KOPT-K1 (cell line): ENCODE measurements around the gene TAOK2.
"Not testable (repeated sequence)": the region's sequence is repeated elsewhere in the genome, so short reads cannot be mapped to it uniquely, and the experiment has no call there.

Source experiments
- H3K27ac ChIP-seq: fragments of 200-600 bp; sonication (generic); 2 replicates; pipeline ENCODE4 v1.5.1; 2016; ENCODE audit warnings: antibody characterized with exemption, mild to moderate bottlenecking, low read depth, low read length; ENCODE audit not compliant: poor library complexity, severe bottlenecking
- H3K36me3 ChIP-seq: fragments of 200-600 bp; sonication (generic); 2 replicates; pipeline ENCODE4 v1.5.1; 2017; ENCODE audit warnings: antibody characterized with exemption, mild to moderate bottlenecking, low read length, moderate library complexity; ENCODE audit not compliant: insufficient read depth
- H3K9me3 ChIP-seq: fragments of 200-600 bp; sonication (generic); 2 replicates; pipeline ENCODE4 v1.5.1; 2017; ENCODE audit warnings: antibody characterized with exemption, low read length, mild to moderate bottlenecking; ENCODE audit not compliant: insufficient read depth, poor library complexity, severe bottlenecking

TAOK2 gene

DNA sequence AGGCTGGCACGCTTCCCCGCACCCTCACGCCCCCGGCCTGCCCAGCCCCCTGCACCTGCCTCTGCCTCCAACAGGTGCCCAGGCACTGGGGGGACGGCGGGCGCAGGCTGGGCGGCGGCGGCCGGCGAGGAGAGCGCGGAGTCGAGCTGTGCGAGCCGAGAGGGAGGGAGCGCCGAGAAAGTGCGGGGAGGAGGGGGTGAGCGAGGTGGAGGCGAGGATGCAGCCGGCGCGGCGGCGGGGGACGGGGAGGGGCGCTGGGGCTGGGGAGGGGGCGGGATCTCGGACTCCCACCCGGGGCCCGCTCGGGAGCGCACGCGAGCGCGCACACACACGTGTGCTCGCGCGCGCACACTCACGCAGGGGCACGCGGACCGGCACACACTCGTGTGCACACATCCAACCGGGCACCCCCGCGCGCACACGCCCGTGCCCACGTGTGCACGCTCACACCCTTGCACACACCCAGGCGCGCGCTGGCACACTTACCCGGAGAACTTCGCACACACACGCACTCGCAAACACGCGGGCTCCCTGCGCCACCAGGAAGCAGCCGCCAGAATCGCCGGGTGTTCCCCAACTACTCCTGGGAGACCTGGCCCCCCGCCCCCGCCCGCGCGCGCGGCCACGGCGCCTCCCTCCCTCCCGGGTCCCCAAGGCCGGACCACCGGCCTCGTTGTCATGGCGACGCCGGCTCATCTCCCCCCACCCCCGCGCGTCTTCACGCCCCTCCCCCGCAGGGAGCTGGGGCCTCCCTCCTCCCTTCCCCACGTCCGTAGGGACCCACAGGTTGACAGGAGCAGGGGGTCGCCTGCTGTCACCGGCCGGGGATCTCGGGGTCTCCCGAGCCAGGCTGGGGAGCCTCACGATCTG, 37.4 kb downstream of the TAOK2 start, which contains the start of gene DOC2A:
TSS of gene DOC2A (minus strand) at position 184 of the 870 bp plus-strand sequence. CDS start 805 bp downstream, outside the sequence.
- Histone ChIP-seq H3K9me3 (no peaks in the 10 kb centered on the region), H3K36me3 (0 out of 2 replicates have a peak, but pooled peaks cover 3% of the 10 kb centered on the region), H3K27ac (peak within 1 kb of the TSS; percentile 38)

DNA sequence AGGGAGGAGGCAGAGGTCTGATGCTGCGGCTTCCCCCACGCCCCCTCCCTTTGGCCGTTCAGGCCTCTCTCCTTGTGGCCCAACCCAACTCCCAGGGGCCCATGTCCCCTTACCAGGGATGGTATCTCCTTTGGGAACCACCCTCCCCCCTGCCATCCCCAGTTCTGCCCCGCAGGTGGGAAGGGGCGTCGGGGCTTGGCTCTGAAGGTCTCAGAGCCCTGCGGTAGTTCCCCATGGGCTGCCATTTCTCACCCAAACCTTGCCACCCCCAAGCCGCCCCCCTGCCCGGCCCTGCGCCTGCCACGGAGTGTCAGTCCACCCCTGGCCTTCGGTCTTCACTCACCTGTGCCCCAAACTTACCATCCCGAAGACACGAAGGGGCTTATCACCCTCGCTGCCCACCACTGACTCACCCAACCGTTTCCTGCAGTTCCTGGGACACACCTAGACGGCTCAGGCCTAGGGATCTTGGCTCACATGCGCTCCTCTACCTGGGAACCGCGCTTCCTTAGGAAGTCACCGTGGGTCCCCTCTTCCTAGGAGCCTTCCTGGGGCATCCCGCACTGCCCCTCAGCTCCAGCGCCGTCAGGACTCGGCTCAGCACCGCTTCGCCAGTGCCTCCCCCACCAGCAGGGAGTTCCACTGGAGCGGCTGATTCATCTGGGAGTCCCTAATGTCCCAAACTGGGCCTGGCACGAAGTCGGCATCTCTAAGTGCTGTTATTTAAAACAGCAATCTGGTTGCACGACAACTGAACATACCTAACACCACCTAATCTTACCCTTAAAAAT, 38.2 kb downstream of the TAOK2 start:
- Histone ChIP-seq H3K27ac (no peak overlapping the region), H3K9me3 (no peaks in the 10 kb centered on the region)

DNA sequence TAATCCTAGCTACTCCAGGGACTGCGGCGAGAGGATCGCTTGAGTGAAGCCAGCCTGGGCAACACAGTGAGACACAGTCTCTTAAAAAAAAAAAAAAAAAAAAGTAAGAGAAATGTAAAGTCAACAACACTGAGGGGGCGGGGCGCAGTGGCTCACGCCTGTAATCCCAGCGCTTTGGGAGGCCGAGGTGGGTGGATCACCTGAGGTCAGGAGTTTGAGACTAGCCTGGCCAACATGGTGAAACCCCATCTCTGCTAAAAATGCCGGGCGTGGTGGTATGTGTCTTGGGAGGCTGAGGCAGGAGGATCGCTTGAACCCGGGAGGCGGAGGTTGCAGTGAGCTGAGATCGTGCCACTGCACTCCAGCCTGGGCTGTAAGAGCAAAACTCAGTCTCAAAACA, 38.9 kb downstream of the TAOK2 start:
- H3K27ac ChIP-seq, H3K36me3 ChIP-seq, H3K9me3 ChIP-seq: not testable (repeated sequence)

More for the DNA sequence above, 38.2 kb downstream of the TAOK2 start:
- no peaks in the 10 kb centered on the region for H3K36me3 ChIP-seq

DNA sequence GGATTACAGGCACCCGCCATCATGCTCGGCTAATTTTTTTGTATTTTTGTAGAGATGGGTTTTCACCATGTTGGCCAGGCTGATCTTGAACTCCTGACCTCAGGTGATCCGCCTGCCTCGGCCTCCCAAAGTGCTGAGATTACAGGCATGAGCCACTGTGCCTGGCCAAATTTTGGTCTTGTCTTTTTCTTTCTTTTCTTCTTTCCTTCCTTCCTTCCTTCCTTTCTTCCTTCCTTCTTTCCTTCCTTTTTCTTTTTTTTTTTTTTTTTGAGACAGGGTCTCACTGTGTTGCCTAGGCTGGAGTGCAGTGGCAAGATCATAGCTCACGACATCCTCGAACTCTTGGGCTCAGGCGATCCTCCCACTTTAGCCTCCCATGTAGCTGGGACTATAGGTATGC, 41.8 kb downstream of the TAOK2 start:
- H3K9me3 ChIP-seq, H3K27ac ChIP-seq, H3K36me3 ChIP-seq: not testable (repeated sequence)

DNA sequence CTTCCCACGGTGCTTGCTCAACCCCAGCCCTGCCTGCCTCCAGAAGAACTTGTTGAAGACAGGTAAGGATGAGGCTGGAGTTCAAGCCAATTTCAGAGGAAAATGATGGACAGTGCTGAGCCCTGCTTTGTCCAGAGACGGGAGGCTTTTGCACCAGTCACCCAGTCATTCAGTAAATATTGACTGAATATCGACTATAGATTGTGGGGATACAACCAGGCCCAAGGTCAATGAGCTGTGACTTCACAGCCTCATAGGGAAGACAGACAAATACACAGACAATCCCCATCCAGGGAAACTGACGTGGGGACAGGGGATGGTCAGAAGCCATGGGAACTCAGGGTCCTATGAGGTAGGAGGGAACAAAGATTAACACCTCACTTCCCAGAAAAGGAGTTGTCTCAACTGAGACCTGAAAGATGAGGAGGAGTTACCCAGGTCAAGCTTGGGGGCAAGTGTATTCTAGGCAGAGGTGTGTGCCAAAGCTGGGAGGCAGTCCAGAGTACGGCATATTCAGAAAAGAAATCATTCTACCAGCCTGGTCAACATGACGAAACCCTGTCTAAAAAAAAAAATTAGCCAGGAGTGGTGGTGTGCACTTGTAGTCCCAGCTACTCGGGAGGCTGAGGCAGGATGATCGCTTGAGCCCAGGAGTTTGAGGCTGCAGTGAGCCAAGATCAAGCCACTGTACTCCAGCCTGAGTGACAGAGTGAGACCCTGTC, 43.0 kb downstream of the TAOK2 start:
- Histone ChIP-seq H3K36me3 (no peaks in the 10 kb centered on the region), H3K9me3 (no peaks in the 10 kb centered on the region), H3K27ac (no peak overlapping the region)

DNA sequence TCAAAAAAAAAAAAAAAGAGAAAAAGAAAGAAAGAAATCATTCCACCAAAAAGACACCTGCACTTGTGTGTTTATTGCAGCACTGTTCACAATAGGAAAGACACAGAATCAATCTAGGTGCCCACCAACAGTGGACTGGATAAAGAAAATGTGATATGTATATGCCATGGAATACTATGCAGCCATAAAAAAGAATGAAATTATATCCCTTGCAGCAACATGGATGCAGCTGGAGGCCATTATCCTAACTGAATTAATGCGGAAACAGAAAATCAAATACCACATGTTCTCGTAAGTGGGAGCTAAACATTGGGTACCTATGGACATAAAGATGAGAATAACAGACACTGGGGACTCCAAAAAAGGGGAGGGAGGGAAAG, 43.6 kb downstream of the TAOK2 start:
- Histone ChIP-seq H3K9me3 (no peaks in the 10 kb centered on the region), H3K36me3 (no peaks in the 10 kb centered on the region)

DNA sequence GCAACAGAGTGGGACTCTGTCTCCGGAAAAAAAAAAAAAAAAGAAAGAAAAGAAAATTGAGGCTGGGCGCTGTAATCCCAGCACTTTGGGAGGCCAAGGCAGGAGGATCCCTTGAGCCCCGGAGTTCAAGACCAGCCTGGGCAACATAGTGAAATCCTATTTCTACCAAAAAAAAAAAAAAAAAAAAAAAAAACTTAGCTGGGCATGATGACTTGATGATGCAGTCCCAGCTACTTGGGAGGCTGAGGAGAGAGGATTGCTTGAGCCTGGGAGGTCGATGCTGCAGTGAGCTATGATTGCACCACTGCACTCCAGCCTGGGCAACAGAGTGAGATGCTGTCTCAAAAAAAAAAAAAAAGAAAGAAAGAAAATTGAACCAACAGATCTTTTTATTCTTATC, 44.3 kb downstream of the TAOK2 start:
- H3K27ac ChIP-seq, H3K36me3 ChIP-seq: not testable (repeated sequence)

More for the DNA sequence above, 43.6 kb downstream of the TAOK2 start:
- no peak overlapping the region for H3K27ac ChIP-seq

DNA sequence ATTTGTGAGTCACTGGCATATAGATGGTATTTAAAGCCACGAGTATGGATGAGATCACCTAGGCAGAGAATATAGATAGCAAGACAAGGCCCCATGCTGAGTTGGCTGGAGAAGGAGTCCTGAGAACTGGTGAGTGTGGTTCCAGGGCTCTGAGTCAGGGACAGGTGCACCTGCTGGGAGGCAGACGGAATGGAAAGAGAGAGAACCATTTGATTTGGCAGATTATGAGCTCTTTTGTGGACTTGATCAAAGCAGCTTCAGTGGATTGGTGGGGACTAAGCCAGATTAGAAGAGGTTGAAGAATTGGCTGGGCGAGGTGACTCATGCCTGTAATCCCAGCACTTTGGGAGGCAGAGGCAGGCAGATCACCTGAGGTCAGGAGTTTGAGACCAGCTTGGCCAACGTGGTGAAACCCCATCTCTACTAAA, 45.1 kb downstream of the TAOK2 start:
- Histone ChIP-seq H3K27ac (no peak overlapping the region), H3K9me3 (no peaks in the 10 kb centered on the region), H3K36me3 (no peaks in the 10 kb centered on the region)

More for the DNA sequence above, 44.3 kb downstream of the TAOK2 start:
- H3K9me3 ChIP-seq: not testable (repeated sequence)

DNA sequence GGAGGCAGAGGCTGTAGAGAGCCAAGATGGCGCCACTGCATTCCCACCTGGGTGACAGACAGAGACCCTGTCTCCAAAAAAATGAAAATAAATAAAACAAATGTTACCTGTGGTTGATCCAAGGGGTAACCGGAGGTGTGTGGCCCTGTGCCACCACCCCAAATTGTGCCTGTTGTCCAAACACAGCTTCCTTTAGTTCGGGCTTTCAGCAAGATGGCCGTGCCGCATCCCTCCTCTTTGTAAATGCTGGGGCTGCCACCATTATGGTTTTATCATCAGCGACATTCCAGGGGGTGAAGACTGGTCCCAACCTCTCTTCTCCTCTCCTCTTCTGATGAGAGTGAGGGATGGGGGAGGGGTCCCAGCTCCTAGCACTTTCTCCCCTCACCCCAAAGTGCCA, 49.2 kb downstream of the TAOK2 start, which contains the start of gene C16orf92:
TSS of gene C16orf92 (plus strand) at position 312 of the 400 bp plus-strand sequence. CDS start 143 bp downstream, outside the sequence.
- Histone ChIP-seq H3K9me3 (no peaks in the 10 kb centered on the region), H3K36me3 (no peaks in the 10 kb centered on the region), H3K27ac (no peak within 1 kb of the TSS)

DNA sequence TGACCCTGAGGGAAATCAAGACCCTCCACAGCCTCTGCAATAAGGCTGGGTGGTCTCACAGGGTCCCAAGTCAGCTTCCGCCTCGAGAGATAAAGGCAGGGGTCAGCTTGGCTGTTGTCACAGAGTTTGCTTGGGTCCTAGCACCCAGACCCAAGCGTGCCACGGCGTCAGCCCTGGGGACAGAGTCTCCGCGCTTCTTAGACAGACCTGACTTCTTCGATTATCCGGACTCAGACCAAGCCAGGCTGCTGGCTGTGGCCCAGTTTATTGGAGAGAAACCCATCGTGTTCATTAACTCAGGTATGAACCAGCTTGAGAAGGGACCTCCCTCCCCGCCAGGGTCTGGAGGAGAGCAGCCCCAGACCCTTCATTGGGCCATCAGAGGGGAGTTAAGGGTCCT, 49.9 kb downstream of the TAOK2 start:
- no peaks in the 10 kb centered on the region for H3K9me3 ChIP-seq
- no peaks in the 10 kb centered on the region for H3K36me3 ChIP-seq

DNA sequence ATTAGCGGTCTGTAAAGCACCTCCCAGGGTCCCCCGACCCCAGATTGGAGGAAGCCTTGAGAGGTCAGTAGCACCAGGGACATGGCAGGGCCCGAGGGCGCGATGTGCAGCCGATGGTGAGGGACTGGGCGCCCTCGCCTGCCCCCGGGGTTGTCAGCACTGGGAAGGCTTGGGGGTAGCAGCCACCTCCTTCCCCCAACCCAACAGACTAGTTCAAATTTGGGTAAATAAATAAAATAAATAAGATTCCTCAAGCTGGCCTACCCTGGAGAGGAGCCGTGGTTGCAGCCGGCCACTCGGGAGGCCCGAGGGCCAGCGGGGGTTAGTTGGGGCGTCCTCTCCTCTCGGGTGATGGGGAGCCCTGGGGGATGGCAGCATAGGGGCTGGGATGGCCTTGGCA, 50.8 kb downstream of the TAOK2 start:
- Histone ChIP-seq H3K36me3 (no peaks in the 10 kb centered on the region), H3K27ac (no peak overlapping the region), H3K9me3 (no peaks in the 10 kb centered on the region)

More for the DNA sequence above, 49.9 kb downstream of the TAOK2 start:
- no peak overlapping the region for H3K27ac ChIP-seq

DNA sequence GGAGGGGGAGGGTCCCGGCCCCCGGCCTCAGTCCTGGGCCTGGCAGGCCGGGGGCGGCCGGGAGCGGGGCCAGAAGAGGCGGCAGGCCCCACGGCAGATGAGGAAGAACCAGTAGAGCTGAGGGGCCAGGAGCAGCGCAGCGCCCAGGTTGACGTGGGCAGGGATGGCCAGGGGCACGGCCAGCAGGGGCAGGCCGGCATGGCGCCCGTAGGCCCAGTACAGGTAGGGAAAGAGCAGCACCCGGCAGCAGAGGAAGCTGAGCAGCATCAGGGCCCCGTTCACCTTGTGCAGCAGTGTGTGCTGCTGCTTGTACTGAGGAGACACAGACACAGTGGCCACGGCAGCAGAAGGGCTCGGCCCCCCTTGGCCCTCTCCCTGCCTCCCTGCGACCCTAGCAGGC, 51.5 kb downstream of the TAOK2 start:
- Histone ChIP-seq H3K36me3 (no peaks in the 10 kb centered on the region), H3K27ac (no peak overlapping the region), H3K9me3 (no peaks in the 10 kb centered on the region)

DNA sequence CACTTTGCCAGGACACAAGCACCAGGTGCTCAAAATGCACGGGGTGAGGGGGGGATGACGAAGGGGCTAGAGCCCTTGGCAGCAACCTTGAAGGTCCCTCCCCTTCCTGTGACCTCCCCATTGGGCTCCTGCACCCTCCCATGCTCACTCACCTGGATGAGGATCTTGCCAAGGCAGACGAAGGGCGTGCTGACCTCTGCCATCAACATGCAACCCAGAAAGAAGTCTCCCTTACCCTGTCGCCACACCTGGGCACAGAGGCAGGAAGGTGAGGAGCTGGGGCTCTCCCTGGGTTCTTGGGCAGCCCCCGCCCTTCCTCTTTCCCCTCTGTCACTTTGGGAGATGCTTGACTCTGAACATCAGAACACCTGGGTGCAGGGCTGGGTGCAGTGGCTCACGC, 51.9 kb downstream of the TAOK2 start:
- H3K27ac ChIP-seq: no peak overlapping the region
- H3K36me3 ChIP-seq: no peaks in the 10 kb centered on the region

DNA sequence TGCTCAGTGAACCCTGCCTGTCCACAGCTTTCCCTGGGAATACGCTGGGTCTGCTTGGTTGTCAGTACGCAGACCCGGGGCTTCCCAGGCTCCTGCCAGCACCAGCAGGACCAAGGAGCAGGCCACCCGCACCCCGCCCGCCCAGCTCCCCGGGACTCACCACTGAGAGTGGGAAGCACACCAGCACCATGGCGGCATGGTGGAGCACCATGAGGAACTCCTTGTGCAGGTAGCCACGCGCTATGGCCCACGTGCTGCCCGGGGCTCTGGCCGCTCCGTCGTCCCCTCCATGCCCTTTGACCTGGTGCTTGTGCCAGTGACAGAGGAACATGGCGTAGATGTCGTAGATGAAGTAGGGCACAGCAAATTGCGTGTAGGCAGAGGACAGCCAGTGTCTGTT, 52.8 kb downstream of the TAOK2 start:
- H3K9me3 ChIP-seq: no peaks in the 10 kb centered on the region
- H3K36me3 ChIP-seq: no peaks in the 10 kb centered on the region
- H3K27ac ChIP-seq: no peak overlapping the region

More for the DNA sequence above, 51.9 kb downstream of the TAOK2 start:
- H3K9me3 ChIP-seq: no peaks in the 10 kb centered on the region
